ENCODE results near the gene SPRY1.
A peak's percentile ranks its signal among the peaks of the same experiment; 100 is the strongest.

Gene SPRY1

DNA sequence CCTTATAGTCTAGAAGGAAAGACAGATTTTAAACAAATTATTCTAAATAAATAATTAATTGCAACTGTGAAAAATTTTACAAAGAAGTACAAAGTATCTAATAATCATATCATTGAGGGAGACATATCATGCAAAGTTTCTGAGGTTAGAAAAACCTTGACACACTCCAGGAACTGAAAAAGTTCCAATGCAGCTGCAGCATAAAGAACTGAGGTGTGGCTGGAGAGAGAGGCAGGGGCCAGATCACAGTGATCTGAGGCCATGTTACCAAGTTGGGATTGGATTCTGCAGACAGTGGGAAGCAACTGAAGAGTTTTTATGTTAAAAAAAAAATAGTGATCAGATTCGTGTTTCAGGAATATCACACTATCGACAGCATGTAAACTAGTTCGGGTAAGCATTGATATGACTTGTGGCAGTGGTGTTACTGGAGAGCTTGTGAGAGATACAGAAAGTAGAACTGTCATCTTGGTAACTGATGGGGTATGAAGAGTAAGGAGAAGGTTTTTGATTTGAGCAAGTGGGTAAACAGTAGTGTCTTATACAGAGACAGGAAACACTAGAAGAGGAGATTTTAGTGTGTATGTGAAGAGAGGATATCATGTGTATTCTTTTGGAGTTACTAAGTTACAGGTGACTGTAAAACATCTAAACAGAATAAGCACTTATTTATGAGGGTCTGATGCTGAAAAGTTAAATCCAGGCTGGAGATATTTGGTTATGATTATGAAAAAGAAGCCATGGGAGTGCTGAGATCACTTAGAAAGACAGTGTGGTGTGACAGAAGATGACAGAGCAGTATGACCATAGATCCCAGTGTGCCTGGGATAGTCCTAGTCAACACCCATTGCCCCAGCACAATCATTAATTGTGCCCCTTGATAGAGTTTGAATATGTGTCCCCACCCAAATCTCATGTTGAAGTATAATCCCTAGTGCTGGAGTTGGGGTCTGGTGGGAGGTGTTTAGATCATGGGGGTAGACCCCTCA is 15.6 kb upstream of the SPRY1 start:
- no peak for DNase-seq

GRCh38 chr4:123381996-123382395 is 14.6 kb upstream of the SPRY1 start:
- no peak for DNase-seq

DNA sequence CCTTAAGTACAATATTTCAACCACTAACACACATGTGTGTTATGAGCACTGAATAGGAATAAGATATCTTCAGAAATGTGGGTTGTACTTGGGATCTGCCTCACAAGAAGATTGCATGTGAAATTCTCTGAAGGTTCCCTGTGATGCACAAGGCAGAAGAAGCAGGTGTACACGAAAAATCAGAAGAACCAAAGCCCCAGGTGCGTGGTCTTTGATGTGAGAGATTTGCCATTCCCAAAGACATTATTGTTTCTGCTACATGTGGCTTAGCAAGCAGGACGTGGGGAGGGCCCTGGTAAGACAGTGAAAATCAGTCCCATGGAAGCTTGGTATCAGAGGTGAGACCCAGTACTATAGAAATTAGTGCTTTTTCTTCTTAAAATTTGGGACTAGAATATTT is 13.0 kb upstream of the SPRY1 start:
- DNase-seq, result no peak

- DNase-seq, result no peak
Measured at GRCh38 chr4:123386609-123387008, 10.0 kb upstream of the SPRY1 start.

DNA sequence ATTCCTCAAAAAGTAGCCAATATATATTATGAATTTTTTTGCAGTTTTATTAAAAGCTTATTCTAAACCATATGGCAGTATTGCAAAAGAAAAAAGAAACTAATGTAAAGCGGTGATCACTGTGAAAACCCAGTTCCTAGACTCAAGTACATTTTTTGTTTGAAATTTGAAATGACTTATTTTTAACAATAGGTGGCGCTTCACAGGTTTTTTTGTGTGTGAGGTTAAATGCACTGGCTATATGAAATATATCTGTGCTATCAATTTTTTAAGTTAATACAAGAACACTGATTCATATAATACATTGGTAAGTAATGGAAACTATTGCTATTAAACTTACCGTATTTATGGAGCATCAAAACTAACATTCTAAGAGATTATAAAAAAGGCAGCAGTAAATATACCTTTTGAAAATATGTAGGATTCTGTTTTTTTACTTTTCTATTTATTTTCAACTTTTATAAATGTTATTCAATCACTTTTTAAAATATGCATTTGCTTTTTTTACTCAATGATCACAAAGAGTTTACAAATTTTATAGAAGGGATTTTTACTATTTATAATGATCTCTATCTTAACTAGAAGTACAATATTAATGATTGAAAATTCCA is 5.6 kb upstream of the SPRY1 start:
- DNase-seq, result no peak

DNA sequence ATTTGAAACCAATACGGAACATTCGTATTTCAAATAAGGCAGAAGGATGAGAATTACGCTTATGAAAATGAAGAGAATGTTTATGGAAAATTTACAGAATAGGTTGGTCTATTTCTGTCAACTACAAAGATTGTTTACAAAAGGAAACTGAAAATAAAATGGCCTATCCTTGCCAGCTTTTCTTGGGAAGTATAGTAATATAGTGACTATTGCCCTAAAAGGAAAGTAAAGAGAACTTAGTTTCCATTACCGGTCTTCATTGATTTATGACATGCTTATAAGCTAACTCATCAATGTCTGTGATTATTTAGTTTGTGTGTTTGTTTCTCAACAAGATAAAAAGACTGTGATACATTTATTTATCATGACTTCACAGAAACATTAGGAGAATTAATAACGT is 2.9 kb upstream of the SPRY1 start:
- no peak for DNase-seq

GRCh38 chr4:123397144-123398065 is 810 bp downstream of the SPRY1 start:
- peak; percentile 36 for DNase-seq

DNA sequence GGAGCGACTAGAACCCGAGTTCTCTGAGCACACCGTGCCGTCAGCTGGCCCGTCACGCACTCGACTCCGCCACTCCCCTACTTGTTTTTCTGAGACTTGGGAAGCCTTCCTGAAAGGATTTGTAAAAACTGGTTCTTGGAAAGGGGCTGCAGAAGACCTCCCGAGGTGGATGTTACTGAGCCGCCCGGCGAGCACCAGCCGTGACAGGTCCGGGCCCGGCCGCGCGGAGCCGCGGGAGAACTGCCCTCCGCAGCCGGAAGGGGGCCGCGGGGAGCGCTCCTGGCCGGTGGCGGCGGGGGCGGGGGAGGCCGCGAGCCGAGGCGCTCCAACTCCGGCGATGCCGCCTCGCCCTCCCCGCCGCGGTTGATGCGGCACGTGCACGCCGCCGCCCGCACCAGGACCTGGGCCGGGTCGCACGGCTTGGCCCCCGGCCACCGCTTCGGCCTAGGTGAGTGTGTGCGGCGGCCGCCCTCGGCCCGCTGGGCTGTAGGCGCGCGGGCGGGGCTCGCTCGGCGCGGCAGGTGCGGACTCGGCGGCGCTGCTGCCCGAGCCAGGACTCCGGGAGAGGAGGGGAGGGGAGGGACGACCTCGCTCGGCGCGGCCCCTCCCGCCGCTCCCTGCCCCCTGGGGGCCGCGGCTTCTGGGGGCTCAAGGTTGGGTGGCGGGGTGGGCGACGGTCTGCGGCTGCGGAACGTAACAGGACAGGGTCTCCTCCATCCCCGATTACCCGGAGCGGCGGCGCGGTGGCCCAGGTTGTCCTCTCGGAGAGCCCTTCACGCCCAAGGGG is 1.7 kb downstream of the SPRY1 start:
- DNase-seq, result peak; percentile 44

DNA sequence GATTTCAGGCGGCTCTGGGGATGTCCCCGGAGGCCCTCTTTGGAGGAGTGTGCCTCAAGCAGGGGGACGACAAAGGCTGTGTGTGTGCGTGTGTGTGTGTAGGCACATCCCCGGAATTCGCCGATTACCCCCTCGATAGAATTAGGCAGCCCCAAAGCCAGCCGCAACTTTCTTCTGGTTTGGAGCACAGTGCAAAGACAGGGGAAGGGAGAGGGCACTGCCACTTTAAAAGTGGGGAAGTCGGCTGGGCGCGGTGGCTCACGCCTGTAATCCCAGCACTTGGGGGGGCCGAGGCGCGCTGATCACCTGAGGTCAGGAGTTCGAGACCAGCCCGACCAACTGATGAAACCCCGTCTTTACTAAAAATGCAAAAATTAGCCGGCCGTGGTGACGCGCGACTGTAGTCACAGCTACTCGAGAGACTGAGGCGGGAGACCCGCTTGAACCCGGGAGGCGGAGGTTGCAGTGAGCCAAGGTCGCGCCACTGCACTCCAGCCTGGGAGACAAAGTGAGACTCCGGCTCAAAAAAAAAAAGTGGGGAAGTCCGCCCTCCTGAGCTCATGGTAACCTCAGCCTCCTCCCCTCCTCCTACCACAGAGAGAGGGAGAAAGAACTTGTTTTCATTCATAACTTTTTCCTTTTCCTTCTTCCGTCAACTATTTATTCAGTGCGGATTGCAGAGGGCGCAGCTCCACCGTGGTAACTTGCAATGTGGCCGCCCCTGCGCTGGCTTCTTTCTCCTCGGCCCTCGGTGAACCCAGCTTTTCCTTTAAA is 2.4 kb downstream of the SPRY1 start:
- peak; percentile 21 for DNase-seq

DNA sequence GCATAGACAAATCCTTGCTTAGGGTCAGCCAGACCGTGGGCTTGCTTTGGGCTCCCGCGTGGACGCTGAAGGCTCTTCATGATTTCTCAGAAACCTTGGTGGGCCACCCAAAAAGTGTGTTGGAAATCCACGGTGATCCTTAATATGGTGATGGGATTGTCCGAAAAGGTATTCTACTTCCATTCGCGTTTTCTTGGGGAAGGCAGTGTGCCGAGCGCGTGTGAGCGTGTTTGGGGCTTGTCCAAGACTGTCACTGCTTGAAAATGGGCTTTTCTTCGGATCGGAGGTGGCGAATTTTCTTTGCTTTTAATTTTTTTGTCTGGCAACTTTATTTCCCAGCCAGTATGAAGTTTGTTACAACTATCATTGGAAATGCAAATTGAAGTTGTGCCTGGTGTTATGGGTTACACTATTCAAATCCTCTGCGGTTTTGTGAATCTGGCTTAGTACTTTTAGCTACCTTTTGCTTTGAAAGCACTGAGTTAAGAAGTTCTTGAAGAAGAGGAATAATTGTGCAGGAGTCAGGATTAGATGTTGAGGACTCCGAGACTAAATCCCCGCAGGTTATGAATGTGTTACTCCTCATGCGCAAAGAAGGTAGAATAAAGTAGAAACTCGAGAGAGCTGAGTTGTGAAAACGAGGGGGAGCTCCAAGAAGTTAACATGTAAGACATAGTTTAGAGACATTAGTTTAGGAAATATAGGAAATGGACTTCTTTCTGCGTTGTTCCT is 3.2 kb downstream of the SPRY1 start:
- DNase-seq, result no peak

- no peak for DNase-seq
Measured at GRCh38 chr4:123401271-123402120, 4.9 kb downstream of the SPRY1 start.

GRCh38 chr4:123402121-123402465 is 5.5 kb downstream of the SPRY1 start:
- no peak for DNase-seq

DNA sequence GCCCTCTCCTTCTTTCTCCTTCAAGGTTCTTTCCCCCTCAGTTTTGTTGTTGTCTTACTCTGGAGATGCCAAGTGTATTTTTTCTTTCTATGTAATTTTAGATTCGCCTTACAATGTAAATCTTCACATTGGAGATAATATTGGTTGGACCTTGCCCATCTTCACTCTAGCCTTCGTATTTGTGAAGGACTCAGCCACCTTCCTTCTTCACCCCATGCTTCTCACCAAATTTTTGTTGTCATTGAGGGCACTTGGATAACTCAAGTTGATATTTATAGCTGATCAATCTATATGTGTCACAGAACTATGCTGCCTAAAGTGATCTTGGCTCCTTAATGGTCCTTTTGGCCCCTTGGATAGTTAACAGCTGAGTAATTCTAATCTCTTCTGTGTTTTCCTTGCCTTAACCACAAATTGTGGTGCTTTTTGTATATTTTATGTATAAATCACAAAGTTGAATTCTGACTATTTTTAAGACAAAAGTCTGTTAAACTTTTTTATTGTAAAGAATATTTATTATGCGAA is 6.5 kb downstream of the SPRY1 start:
- no peak for DNase-seq

DNA sequence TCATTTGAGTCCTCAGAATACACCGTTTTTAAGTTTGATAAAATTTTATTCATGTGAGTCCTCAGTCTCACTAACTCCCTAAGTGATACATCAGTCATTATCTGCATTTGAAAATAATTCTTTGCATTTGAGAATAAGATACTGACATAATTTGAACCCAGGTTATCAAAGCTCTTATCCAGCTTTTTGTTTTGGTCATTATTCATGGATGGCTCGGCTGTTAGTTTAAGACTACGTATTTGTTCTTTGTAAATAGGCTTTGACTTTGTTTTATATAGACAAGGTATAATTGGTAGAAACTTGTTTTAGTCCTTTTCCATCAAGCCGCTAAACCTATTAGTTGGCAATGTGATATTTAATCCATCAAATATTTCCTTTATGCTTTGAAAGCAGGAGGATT is 7.9 kb downstream of the SPRY1 start:
- DNase-seq, result no peak

DNA sequence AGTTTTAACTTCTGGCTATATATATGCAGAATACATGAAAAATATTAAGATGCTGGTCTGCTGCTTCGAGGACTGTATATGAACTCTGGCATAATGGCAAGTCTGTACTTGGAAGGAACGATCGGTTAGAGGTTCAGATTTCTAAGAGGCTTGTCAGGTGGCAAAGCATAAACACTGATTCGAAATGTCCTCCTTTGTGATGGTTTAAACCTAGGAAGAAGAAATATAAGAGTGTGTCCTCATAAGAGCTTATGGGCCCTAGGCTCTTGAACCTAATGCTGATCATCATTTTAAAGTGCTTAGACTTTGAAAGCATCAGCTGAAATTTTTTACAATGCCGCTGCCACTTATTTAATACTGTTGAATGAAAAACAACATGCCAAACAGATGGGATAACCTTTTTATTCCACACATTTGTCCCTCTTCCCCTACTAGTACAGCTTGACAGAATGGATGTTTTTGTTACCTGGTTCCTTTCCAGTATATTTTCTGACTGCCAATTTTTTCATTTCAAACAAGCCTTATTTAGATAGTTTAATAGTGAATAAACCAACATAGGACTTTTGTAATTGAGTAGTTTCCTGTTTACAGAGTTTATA is 8.8 kb downstream of the SPRY1 start:
- DNase-seq, result no peak

DNA sequence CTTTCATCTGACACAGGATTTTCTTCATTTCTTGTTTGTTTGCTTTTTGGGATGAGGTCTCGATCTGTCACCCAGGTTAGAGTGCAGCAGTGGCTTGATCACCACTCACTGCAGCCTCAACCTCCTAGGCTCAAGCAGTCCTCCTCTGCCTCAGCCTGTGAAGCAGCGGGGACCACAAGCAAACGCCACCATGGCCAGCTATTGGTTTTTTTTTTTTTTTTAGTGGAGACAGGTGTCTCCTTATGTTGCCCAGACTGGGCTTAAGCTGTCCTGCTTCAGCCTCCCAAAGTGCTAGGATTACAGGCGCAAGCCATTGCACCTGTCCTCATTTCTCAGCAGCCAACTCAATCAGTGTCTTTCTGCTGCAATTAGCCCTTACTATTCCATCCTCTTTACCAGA is 10.3 kb downstream of the SPRY1 start:
- DNase-seq, result no peak

GRCh38 chr4:123408471-123409084 is 12.0 kb downstream of the SPRY1 start:
- no peak for DNase-seq

DNA sequence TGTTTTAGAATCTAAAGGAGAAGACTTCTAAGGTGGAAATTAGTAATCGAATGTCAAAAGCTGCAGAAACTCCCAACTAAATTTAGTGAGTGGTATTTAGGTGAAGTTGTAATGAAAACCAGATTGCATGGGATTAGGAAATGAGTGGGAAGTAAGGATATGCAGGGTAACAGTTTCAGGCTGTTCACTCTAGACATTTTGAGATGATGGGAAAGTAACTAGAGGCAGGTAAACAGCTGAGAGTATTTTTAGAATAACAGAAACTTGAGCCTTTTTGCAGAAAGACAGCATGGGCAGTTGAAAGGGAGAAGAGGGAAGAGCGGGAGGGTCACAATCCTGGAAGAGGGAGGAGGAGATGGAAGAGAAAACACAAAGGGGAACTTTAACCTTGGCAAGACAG is 12.7 kb downstream of the SPRY1 start:
- DNase-seq, result no peak

DNA sequence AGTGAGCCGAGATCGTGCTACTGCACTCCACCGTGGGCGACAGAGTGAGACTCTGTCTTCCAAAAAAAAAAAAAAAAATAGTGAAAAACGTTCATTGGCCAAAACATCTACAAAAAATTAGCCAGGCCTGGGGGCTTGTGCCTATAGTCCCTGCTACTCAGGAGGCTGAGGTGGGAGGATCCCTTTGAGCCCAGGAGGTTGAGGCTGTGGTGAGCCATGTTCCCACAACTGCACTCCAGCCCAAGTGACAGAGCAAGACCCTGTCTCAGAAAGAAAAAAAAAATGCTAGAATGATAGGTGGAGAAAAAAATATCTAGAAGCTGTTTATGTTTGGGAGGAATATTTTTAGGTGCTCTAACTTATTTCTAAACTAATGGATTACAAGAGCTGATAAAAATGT is 14.9 kb downstream of the SPRY1 start:
- no peak for DNase-seq
